Activated T-cell treated with anti-CD3 and anti-CD28 coated beads, Interleukin-2, amount 50 U/mL, for 24 hours (primary cell): ENCODE data around the gene GOLGA6L10.
A peak's percentile ranks its signal among the peaks of the same experiment; 100 is the strongest.
"Not testable (repeated sequence)": the region's sequence is repeated elsewhere in the genome, so short reads cannot be mapped to it uniquely, and the experiment has no call there.

Source experiments
- DNase-seq: peaks from one replicate; pipeline ENCODE4 v3.0.0-alpha.2; 2020
- H3K27ac Mint-ChIP-seq: 2 replicates; pipeline ENCODE4 v1.8.0; 2020; ENCODE audit warnings: mild to moderate bottlenecking, mixed read lengths
- H3K27me3 Mint-ChIP-seq: 2 replicates; pipeline ENCODE4 v1.8.0; 2020; ENCODE audit warnings: mixed read lengths
- H3K36me3 Mint-ChIP-seq: 2 replicates; pipeline ENCODE4 v1.8.0; 2020; ENCODE audit warnings: low read depth, mixed read lengths
- H3K4me1 Mint-ChIP-seq: 2 replicates; pipeline ENCODE4 v1.8.0; 2020; ENCODE audit warnings: low read depth, mixed read lengths
- H3K4me3 Mint-ChIP-seq: 2 replicates; pipeline ENCODE4 v1.8.0; 2020; ENCODE audit warnings: mild to moderate bottlenecking, moderate library complexity, mixed read lengths
- H3K9me3 Mint-ChIP-seq: 2 replicates; pipeline ENCODE4 v1.8.0; 2020; ENCODE audit warnings: mixed read lengths

Gene GOLGA6L10

DNA sequence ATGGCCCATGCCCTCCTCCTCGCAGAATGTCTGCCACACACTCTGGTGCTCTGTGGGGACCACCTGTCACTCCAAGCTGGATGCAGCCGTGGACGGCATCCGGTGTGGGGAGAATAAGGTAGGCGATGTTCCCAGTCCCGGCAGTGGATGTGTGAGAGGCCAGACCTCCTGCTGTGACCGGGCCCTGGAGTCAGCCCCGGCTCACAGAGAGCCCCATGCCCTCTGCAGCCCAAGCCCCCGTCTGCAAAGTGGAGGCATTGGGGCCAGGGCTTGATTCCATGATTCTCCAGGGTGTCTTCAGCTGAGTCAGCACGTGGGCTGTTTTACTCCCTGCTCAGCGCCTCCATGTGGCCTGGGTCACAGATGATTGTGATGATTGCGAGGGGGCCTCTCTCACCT is 32.2 kb downstream of the GOLGA6L10 start:
- no peak overlapping the region for H3K4me3 Mint-ChIP-seq
- no peaks in the 10 kb centered on the region for H3K9me3 Mint-ChIP-seq
- H3K4me1 Mint-ChIP-seq: no peaks in the 10 kb centered on the region
- DNase-seq: no peak
- H3K36me3 Mint-ChIP-seq: no peaks in the 10 kb centered on the region
- no peaks in the 10 kb centered on the region for H3K27me3 Mint-ChIP-seq
- no peak overlapping the region for H3K27ac Mint-ChIP-seq

DNA sequence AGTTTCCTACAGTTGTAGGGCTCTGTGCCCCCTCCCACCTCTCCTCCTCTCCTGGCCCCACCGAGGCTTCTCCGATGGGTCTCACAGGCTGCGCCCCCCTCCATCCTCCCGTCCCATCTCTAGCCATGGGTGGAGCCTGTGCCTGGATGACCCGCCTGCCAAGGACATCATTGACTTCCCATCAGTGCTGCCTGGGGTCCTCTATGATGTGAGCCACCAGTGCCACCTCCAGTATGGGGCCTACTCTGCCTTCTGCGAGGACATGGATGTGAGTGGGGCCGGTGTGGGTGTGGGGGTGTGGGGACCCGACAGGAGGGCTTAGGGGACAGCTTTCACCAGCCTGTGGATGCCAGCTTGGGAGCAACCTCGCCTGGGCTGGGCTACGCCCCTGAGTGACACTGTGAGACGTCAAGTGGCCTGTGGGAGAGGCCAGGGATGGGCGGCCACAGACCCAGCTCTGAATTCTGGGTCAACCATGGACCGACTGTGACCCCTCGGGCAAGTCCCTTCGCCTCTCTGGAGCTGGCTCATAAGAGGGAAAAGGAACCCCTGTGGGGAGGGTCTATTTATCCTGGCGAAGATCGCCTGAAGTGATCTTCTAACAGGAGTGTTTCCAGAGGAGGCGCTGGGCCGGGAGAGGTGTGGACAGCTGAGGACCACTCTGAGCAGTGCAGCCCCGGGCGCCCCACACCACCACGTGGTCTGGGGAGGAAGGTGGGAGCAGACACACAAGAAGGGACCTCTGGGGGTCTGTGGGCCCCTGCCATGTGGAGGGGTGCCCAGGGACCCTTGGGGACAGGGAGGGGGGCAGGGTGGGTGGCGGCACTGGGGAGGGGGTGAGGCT is 32.8 kb downstream of the GOLGA6L10 start:
- not testable (repeated sequence) for H3K27ac Mint-ChIP-seq, DNase-seq, H3K4me1 Mint-ChIP-seq, H3K27me3 Mint-ChIP-seq, H3K9me3 Mint-ChIP-seq, H3K4me3 Mint-ChIP-seq, H3K36me3 Mint-ChIP-seq

DNA sequence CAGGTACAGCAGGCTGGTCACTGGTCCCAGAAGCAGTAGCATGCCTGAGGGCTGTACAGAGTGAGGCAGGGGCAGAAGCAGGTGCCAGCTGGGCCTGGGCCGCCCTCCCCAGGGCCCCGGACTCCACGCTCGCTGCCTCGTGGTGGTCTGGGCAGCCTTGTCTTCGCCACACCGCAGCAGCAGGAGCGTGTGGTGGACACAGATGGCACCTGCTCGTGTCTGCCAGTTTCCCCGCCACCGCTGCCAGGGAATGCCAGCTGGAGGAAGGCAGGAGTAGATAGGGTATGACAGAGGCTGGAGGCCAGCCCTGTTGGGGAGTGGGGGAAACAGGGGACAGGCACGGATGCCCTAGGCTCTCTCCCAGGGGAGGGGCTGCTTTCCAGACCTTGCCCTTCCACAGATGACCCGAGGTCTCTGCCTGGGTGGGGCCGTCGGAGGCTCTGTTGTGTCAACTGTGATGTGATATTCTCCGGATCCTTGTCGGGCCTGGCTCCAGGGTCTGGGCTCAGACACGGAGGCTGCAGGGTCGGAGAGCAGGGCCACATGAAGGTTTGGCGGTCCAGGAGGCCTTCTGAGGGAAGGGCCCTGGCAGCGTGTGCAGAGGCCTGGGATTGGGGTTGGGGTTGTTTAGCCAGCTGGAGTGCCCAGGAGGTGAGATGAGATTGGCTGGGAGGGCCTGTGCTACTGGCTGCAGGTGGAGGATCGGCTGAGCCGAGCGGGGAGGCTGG is 33.6 kb downstream of the GOLGA6L10 start:
- Mint-ChIP-seq H3K27ac (no peak overlapping the region), H3K27me3 (no peaks in the 10 kb centered on the region), H3K4me1 (no peaks in the 10 kb centered on the region), H3K36me3 (peaks cover 3% of the 10 kb centered on the region), H3K9me3 (peaks cover under 1% of the 10 kb centered on the region), H3K4me3 (no peak overlapping the region)
- DNase-seq: no peak

DNA sequence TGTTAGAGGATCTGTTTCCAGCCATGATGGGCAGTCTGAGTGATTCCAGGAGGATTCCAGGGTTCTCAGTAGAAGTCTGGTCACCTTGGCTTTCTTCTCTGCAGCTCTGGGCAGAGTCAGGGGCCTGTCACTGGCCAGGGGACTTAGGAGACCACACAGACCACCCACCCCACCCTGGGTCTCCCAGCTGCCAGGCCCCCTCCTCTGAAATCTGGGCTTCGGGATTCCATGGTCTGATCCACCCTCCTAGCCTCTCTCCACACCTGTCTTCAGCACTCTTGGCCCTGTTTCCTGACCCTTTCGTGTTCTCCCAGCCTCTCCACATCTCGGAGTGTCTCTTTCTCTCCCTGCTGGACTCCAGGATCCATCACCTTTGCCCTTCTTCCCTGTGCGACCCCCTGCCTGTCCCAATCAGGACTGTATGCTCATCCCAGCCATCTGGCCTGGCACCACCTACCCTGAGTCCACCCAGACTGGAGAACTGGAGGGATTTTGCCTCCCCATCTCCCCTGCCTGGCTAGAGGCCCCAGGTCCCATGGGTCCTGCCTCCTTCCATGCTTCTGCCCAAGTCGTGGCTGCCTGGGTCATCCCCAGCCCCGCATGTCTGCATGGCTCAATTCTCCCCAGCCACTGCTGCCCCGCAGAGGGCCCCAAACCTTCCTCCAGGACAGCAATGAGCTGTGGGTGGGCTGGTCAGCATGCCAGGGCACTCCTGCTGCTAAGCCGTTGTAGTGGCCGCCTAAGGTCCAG is 34.3 kb downstream of the GOLGA6L10 start:
- DNase-seq: no peak
- H3K4me3 Mint-ChIP-seq: no peak overlapping the region
- H3K27me3 Mint-ChIP-seq: no peaks in the 10 kb centered on the region
- no peaks in the 10 kb centered on the region for H3K4me1 Mint-ChIP-seq
- peaks cover 7% of the 10 kb centered on the region for H3K36me3 Mint-ChIP-seq
- H3K9me3 Mint-ChIP-seq: peaks cover 5% of the 10 kb centered on the region
- no peak overlapping the region for H3K27ac Mint-ChIP-seq

DNA sequence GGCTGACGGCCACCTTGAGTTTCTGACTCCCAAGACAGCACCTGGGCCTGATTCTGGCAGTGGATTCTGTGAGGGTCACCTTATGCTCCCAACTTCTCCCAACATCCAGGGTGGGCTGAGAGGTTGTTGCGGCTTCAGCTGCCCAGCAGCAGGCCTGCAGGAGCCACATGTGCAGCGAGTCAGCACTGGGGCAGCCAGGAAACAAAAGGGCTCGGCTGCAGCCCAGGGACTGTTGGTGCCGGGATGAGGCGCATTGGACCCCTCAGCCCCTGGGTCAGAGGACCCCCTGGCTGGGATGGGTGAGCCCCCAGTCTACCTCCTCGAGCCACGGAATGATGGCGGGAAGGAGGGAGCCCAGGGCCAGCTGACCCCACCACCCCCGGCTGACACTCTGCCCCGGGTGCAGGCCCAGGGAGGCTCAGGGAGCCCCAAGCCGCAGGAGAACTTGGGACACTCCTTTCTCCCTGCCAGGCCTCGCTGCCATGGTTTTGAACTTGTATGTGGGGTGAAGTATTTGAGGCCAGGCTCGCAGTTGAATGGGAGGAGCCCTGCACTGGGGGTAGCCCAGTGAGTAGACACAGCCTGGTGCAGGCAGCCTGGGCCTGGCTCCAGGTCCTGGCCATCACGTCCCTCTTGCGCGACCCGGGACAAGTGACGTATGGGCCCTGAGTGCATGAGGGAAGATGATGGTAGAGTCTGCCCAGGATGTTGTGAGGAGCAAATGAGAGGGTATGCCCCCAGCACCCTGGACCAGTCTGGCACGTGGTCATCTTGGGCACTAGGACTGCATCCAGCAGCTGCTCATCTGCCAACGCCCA is 35.1 kb downstream of the GOLGA6L10 start:
- not testable (repeated sequence) for H3K27me3 Mint-ChIP-seq, H3K36me3 Mint-ChIP-seq, H3K4me1 Mint-ChIP-seq, H3K27ac Mint-ChIP-seq, H3K9me3 Mint-ChIP-seq, DNase-seq, H3K4me3 Mint-ChIP-seq

DNA sequence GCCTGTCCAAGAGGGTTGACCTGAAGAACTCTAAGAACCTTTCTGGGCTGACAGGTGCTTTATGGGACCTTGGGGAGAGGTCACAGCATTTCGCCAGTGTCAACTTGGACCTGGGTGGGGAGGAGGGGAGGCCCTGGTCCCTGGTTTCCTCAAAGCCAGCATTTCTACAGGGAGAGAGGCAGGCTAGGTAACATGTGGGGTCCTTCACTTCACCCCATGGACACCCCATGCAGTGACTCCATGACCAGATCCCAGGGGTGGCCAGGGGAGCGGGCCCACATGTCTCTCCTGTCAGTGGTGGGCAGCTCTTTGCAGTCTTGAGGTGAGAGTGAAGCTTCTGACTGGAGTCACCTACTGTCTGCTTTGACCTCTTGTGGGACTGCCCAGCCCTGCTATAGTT is 35.8 kb downstream of the GOLGA6L10 start:
- DNase-seq: no peak
- peaks cover 7% of the 10 kb centered on the region for H3K9me3 Mint-ChIP-seq
- H3K27me3 Mint-ChIP-seq: no peaks in the 10 kb centered on the region
- H3K4me1 Mint-ChIP-seq: no peaks in the 10 kb centered on the region
- H3K27ac Mint-ChIP-seq: no peak overlapping the region
- H3K4me3 Mint-ChIP-seq: no peak overlapping the region
- H3K36me3 Mint-ChIP-seq: peaks cover 7% of the 10 kb centered on the region

DNA sequence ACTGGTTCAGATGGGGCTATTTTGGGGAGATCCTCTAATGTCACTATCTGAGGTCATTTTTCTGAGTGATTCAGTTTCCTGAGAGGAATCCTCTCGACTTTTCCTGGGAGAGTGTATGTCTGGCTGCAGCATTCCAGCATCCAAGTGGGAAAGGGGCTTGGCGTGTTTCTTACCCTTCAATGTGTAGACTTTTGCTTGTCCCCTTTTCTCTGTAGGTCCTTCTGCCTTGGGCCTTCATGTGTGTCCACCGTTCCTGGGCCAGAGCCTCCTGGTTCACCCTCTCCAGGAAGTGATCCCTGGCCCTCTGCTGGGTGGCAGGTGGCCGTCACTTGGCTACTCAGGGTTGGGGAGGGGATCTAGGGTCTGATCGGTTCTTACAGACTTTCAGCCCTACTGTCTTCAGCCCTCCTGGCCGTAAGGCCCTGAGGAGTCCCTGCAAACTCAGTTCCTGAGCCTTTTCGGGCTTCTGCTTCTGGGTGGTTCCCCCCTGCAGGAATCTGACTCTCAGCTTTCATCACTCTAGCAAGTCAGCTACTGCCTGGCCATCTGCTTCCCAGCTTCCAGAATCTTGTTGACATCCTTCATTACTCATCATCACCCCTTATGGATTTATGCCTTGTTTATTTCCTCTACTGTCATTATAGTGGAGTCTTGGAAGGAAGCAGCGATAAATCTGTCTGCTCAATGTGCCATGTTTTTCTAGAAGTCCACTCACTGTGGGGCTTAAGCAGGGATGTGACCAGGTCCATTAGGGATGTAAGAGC is 36.5 kb downstream of the GOLGA6L10 start:
- no peaks in the 10 kb centered on the region for H3K27me3 Mint-ChIP-seq
- no peaks in the 10 kb centered on the region for H3K4me1 Mint-ChIP-seq
- H3K36me3 Mint-ChIP-seq: peaks cover 7% of the 10 kb centered on the region
- peaks cover 7% of the 10 kb centered on the region for H3K9me3 Mint-ChIP-seq
- H3K4me3 Mint-ChIP-seq: no peak overlapping the region
- peak; percentile 11 for DNase-seq
- H3K27ac Mint-ChIP-seq: no peak overlapping the region

DNA sequence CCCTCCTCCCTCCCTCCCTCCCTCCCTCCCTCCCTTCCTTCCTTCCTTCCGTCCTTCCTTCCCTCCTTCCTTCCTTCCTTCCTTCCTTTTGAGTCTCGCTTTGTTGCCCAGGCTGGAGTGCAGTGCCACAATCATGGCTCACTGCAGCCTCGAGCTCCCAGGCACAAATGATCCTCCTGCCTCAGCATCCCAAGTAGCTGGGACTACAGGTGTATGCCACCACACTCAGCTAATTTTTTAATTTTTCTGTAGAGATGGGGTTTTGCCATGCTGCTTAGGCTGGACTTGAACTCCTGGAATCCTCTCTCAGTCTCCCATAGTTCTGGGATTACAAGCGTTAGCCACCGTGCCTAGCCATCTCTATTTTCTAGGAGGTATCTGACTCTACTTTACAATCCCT is 38.0 kb downstream of the GOLGA6L10 start:
- H3K27me3 Mint-ChIP-seq, H3K4me3 Mint-ChIP-seq, H3K4me1 Mint-ChIP-seq, H3K27ac Mint-ChIP-seq, DNase-seq, H3K9me3 Mint-ChIP-seq, H3K36me3 Mint-ChIP-seq: not testable (repeated sequence)

DNA sequence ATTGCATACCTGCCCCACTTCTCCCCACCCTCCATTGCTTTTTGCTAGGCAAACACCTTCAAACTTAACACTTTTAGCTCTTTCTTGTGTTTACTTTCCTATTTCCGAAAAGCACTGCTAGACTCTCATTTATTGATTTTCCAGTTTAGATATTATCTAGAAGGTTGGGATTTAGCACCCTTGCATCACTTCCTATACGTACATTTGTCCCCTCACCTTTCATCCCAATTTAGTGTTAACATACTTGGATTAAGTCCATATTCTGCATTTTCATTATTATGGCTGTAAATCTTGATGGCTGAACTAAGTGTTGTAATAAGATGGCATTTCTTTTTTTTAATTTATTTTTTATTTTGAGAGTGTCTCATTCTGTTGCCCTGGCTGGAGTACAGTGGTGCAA is 39.5 kb downstream of the GOLGA6L10 start:
- H3K36me3 Mint-ChIP-seq: peaks cover 7% of the 10 kb centered on the region
- no peak overlapping the region for H3K27ac Mint-ChIP-seq
- H3K4me1 Mint-ChIP-seq: peaks cover 5% of the 10 kb centered on the region
- no peaks in the 10 kb centered on the region for H3K27me3 Mint-ChIP-seq
- H3K9me3 Mint-ChIP-seq: peaks cover 7% of the 10 kb centered on the region
- DNase-seq: no peak
- H3K4me3 Mint-ChIP-seq: no peak overlapping the region

DNA sequence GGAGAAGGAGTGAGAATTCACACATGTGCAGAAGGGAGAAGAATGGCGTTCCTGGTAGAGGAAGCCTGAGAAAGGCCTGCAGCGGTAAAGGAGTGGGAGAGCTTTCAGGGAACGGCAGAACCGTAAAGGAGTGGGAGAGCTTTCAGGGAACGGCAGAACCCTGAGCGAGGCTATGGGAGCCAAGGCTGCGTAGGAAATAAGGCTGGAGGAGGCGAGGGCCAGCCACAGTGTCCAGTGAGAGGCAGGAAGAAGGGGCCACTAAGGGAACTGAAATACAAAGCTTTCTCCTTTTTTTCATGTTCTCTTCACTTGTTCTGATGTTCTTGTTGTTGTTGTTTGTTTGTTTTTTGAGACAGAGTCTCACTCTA is 41.6 kb downstream of the GOLGA6L10 start:
- Mint-ChIP-seq H3K9me3 (peaks cover 7% of the 10 kb centered on the region), H3K27me3 (no peaks in the 10 kb centered on the region), H3K4me1 (peaks cover 8% of the 10 kb centered on the region), H3K4me3 (no peak overlapping the region), H3K36me3 (peaks cover 7% of the 10 kb centered on the region), H3K27ac (no peak overlapping the region)
- DNase-seq: no peak

DNA sequence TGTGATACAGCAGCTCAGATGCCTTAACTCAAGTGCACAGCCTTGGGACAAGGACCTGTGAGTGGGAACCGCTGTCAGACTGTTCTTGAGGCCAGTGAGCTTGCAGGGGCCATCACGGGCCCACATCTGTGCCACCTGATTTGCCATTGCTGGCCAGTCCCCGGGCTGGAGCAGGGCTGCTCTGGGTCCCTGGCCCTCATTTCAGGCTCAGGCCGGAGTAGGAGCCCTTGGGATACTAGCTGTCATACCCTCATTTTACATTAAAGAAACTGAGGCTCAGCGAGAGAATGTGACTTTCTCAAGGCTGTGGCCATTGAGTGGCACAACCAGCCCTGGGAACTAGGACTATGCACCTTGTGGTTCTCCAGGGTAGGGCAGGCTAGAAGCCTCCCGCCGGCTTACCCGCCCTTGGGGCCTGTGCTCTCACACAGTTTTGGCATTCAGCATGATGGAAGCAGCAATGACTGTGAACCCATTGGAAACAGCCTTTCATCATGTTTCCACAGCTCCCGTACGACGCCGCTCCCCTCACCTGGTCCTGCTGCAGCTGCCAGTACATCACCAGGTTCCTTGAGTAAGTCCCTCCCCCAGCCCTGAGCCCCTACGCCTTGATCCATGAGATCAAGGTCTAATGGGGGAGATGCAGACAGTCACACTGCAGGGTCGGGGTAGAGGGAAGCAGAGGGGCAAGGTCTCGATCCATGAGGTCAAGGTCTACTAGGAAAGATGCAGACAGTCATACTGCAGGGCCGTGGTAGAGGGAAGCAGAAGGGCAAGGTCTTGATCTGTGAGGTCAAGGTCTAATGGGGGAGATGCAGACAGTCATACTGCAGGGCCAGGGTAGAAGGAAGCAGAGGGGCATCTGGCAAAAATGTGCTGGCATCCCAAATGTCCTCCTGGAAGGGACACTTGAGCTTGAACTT is 42.2 kb downstream of the GOLGA6L10 start:
- Mint-ChIP-seq H3K4me1 (peaks cover 8% of the 10 kb centered on the region), H3K27me3 (no peaks in the 10 kb centered on the region), H3K9me3 (peaks cover 7% of the 10 kb centered on the region), H3K4me3 (no peak overlapping the region), H3K27ac (no peak overlapping the region), H3K36me3 (peaks cover 7% of the 10 kb centered on the region)
- no peak for DNase-seq

DNA sequence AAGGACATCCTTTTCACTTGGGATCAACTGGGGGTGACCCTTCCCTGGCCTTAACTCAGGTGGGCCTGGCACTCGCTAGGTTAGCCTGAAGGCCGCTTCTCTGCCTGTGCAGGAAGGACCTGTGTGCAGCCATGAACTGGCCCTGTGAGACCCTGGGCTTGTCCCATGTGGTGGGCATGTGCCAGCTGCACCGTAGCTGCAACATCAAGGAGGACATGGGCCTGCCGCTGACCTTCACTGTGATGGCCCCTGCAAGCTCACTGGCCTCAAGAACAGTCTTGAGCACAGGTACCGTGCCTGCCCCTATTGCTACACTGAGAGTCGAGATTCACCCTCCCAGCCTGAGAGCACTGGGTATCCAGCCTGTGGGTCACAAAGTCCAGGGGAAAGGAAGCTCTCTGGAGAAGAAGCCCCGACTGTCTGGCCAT is 43.6 kb downstream of the GOLGA6L10 start:
- Mint-ChIP-seq H3K4me1 (peaks cover 8% of the 10 kb centered on the region), H3K27me3 (no peaks in the 10 kb centered on the region), H3K36me3 (peaks cover 4% of the 10 kb centered on the region), H3K27ac (no peak overlapping the region), H3K4me3 (no peak overlapping the region), H3K9me3 (peaks cover 6% of the 10 kb centered on the region)
- no peak for DNase-seq

DNA sequence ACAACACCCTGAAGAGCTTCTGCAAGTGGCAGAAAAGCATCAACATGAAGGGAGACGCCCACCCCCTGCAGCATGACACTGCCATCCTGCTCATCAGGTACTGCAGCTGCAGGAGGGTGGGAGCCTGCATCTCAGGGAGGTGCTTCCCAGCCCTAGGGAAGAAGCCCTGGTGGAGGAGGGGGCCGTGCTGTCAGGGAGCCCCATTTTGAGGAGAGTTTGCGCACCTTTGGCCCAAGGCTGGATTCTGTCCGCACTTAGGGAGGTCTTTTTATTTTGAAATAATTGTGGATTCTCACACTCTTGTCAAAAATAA is 44.5 kb downstream of the GOLGA6L10 start:
- no peak for DNase-seq
- Mint-ChIP-seq H3K27me3 (no peaks in the 10 kb centered on the region), H3K36me3 (no peaks in the 10 kb centered on the region), H3K4me1 (peaks cover 10% of the 10 kb centered on the region), H3K4me3 (no peak overlapping the region), H3K9me3 (peaks cover under 1% of the 10 kb centered on the region), H3K27ac (no peak overlapping the region)
